Neural progenitor cell (in vitro differentiated cells): ENCODE measurements around the gene TMEM30B.

Experiments
- EZH2 ChIP-seq: fragments of 200-600 bp; sonication (generic); IDR thresholded peaks from 2 replicates; pipeline ENCODE4 v1.6.1; 2017; ENCODE audit warnings: antibody characterized with exemption, mild to moderate bottlenecking, moderate library complexity
- EZH2phosphoT487 ChIP-seq: fragments of 200-600 bp; sonication (generic); IDR thresholded peaks from 2 replicates; pipeline ENCODE4 v1.6.1; 2017; ENCODE audit warnings: antibody characterized with exemption
- TF ChIP-seq, protein P1 (sequence below): fragments of 200-600 bp; sonication (generic); IDR thresholded peaks from 2 replicates; pipeline ENCODE4 v1.5.1; 2017; ENCODE audit warnings: antibody characterized with exemption, mild to moderate bottlenecking

DNA sequence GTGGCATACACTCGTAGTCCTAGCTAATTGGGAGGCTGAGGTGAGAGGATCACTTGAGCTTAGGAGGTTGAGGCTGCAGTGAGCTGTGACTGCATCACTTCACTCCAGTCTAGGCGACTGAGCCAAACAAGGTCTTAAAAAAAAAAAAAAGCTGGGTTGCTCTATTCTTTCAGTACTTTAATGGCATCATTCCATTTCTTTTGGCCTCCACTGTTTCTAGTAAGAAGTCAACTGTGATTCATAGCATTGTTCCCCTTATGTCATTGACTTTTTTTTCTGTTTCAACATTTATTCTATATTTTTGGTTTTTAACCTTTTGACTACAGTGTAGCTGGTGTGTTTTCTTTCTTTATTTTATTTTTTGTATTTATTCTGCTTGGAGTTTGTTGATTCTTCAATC, 23.6 kb upstream of the TMEM30B start:
- no peak for TF ChIP-seq EZH2
- TF ChIP-seq, protein P1, sequence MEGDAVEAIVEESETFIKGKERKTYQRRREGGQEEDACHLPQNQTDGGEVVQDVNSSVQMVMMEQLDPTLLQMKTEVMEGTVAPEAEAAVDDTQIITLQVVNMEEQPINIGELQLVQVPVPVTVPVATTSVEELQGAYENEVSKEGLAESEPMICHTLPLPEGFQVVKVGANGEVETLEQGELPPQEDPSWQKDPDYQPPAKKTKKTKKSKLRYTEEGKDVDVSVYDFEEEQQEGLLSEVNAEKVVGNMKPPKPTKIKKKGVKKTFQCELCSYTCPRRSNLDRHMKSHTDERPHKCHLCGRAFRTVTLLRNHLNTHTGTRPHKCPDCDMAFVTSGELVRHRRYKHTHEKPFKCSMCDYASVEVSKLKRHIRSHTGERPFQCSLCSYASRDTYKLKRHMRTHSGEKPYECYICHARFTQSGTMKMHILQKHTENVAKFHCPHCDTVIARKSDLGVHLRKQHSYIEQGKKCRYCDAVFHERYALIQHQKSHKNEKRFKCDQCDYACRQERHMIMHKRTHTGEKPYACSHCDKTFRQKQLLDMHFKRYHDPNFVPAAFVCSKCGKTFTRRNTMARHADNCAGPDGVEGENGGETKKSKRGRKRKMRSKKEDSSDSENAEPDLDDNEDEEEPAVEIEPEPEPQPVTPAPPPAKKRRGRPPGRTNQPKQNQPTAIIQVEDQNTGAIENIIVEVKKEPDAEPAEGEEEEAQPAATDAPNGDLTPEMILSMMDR, result no peak
- TF ChIP-seq EZH2phosphoT487, result no peak
